ENCODE measurements around the gene SYNPO2. TPM values are rescaled to one million over a fixed set of nuclear protein-coding genes. Genes with fewer than 3 reads are reported as not detected.

Gene SYNPO2
- total and polyA plus RNA-seq, 8 donors, result 2.8 to 30.7 (median 4.6) TPM

DNA sequence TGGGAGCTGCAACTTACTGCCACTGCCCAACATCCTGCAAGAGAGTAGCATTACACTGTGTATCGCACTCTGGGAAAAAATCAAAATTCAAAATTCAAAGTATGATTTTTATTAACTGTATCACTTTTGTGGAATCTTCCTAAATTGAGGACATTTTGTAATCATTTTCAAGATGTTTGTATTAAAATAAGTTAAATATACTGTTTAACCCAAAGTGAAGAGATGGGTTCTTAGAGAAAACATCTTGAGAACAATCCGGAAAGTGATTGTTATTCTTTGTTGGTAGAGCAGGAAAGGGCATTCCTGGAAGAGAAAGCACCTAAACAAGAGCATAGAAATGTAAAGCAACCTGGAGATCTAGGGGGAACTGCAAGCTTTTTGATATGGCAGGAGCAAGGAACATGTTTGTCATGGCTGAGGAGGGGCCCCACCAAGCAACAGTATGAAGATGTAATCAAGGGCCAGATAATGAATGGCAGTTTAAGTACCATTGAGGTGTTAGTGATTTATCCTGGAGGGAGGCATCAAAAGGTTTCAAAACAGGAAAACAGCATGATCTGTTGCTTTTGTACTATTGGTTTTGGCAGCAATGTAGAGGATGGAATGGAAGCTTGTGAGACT, 38.7 kb upstream of the SYNPO2 start:
- H3K4me3 ChIP-seq, result peak overlapping the region; percentile 32 to 44
- peaks cover 0 to 4% of the 10 kb centered on the region in 2 donors for H3K4me1 ChIP-seq
- H3K9me3 ChIP-seq, result no peaks in the 10 kb centered on the region
- H3K36me3 ChIP-seq, result no peaks in the 10 kb centered on the region
- intact Hi-C loops (cut with DNase I), result no loop called here
- TF ChIP-seq, protein P1, sequence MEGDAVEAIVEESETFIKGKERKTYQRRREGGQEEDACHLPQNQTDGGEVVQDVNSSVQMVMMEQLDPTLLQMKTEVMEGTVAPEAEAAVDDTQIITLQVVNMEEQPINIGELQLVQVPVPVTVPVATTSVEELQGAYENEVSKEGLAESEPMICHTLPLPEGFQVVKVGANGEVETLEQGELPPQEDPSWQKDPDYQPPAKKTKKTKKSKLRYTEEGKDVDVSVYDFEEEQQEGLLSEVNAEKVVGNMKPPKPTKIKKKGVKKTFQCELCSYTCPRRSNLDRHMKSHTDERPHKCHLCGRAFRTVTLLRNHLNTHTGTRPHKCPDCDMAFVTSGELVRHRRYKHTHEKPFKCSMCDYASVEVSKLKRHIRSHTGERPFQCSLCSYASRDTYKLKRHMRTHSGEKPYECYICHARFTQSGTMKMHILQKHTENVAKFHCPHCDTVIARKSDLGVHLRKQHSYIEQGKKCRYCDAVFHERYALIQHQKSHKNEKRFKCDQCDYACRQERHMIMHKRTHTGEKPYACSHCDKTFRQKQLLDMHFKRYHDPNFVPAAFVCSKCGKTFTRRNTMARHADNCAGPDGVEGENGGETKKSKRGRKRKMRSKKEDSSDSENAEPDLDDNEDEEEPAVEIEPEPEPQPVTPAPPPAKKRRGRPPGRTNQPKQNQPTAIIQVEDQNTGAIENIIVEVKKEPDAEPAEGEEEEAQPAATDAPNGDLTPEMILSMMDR (IDR thresholded peaks at IDR 0.05), result no peak
- no peak overlapping the region for H3K27ac ChIP-seq
- DNase-seq (no peak), ATAC-seq (no peak)
- H3K27me3 ChIP-seq, result no peaks in the 10 kb centered on the region

DNA sequence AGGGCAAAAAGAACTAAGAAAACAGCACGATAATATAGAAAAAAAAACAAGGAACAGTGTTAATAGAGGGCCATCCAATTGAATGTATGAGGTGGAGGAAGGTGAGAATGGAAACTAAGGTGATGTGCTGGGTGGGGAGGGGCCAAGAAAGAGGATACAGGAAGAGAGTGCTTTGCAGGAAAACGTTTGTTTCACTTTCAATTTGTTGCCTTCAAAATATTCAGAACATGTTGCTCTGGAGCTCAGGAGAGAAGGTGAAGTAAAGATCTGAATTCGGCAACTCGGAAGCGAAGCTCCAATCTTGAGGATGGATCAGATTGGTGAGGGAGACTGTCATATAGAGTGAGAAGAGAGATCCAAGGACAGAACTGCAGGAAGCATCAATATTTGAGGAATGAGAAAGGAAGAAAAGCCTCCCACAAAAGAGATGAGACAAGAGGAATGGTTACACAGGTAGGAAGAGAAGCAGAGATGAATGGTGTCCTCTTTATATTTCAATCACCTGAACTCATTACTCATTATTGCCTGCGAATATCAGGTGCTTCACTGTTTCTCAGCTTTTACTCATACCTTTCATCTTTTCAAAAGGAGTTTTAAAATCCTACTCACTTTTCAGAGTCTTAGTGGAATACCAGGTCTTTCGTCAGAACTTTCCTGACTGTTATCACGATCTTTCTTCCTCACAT, 38.0 kb upstream of the SYNPO2 start:
- Histone ChIP-seq H3K4me3 (peak overlapping the region; percentile 32 to 44), H3K36me3 (no peaks in the 10 kb centered on the region), H3K27me3 (no peaks in the 10 kb centered on the region), H3K9me3 (no peaks in the 10 kb centered on the region), H3K4me1 (peaks cover 0 to 4% of the 10 kb centered on the region in 2 donors), H3K27ac (peak overlapping the region in 1 of 2 donors; percentile 59)
- intact Hi-C loops (cut with DNase I), result no loop called here
- DNase-seq (peak in 1 of 4 donors; percentile 9), ATAC-seq (peak; percentile 81)
- TF ChIP-seq, protein P1 (IDR thresholded peaks at IDR 0.05), result no peak

DNA sequence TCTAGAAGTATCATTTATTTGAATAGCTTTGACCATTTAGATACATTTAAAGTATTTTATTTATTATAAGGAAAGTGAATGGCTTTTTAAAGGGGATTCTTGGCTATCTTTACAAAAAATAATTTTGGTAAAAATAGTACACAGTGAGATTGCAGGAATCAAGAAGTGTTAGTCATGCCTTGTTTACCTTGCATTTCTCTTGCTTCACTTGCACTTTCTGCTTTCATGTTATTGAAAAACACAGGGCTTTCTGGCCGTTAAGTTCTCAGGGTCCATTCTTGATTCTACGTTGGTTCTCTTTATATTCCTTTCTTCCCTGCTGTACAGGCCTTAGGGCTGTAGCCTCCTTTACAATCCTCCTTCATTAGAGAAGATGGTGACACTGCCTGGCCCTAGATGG, 30.9 kb upstream of the SYNPO2 start:
- ATAC-seq (no peak), DNase-seq (no peak)
- Histone ChIP-seq H3K9me3 (no peaks in the 10 kb centered on the region), H3K36me3 (no peaks in the 10 kb centered on the region), H3K27ac (no peak overlapping the region), H3K4me1 (no peaks in the 10 kb centered on the region), H3K27me3 (no peaks in the 10 kb centered on the region), H3K4me3 (no peak overlapping the region)
- intact Hi-C loops (cut with DNase I), result no loop called here
- TF ChIP-seq, protein P1 (IDR thresholded peaks at IDR 0.05), result no peak

DNA sequence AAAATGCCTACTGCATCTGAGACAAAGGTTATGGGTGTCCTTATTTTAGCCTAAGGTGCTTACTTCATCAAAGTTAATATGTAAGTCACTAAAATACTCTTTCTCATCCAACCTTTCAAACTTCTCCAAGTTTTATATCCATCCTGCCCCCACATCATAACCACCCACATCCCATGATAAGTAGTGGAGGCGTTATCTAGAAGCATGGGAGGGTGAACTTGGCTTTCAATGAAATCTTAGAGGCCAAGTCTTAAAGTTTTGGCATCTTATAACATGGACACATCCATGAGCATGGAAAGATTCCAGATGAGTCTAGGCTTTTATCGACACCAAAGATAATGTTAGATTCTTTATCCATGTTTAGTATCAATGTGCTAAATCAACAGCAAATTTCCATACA, 29.9 kb upstream of the SYNPO2 start:
- Histone ChIP-seq H3K27me3 (no peaks in the 10 kb centered on the region), H3K4me3 (no peak overlapping the region), H3K27ac (no peak overlapping the region), H3K4me1 (no peaks in the 10 kb centered on the region), H3K9me3 (no peaks in the 10 kb centered on the region), H3K36me3 (no peaks in the 10 kb centered on the region)
- intact Hi-C loops (cut with DNase I), result no loop called here
- DNase-seq, result no peak
- TF ChIP-seq, protein P1 (IDR thresholded peaks at IDR 0.05), result no peak
- no peak for ATAC-seq

DNA sequence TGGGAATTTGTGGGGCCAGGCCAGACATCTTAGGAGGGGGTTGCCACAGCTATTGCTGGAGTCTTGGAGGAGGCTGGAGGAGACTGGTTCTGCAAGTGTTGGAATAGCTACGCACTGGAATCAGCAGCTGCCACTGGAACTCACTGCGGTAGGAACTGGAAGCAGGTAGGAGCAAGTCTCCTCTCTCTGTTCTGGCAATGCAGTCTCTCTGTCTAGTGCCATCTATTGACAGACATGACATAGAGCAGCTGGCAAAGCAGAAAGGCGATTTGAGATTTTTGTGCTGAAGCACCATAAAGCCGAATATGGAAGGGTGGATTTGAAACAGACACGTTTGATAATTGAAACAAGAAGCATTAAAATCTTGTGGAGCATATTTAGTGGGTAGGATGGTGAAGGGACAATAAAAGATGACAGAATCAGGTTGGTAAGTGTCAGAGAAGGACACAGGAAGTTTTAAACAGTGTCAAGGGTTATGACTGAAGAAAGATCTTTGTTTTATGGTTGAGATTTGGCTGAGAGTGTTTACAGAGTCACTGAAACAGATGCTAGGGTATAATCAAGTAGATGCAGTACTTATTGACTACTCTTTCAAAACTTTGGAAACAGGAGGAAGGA, 23.5 kb upstream of the SYNPO2 start:
- Histone ChIP-seq H3K4me3 (no peak overlapping the region), H3K4me1 (no peaks in the 10 kb centered on the region), H3K27ac (no peak overlapping the region), H3K27me3 (no peaks in the 10 kb centered on the region), H3K36me3 (no peaks in the 10 kb centered on the region), H3K9me3 (no peaks in the 10 kb centered on the region)
- intact Hi-C loops (cut with DNase I), result no loop called here
- TF ChIP-seq, protein P1 (IDR thresholded peaks at IDR 0.05), result peak; percentile 43 to 44
- DNase-seq (peak in 2 of 4 donors; percentile 33 to 47), ATAC-seq (peak; percentile 100)

All from left lung (tissue), 10 donors.